ENCODE measurements around the gene CACNA1B.

- no peak for TF ChIP-seq BCLAF1 (IDR thresholded peaks at IDR 0.05; ENCODE audit: borderline replicate concordance in 1 of 2, control insufficient read depth in 1 of 2, low read depth in 2 of 2, low read length in 1 of 2)
- TF ChIP-seq ZNF785 (CRISPR knock-in tag; IDR thresholded peaks at IDR 0.05), result no peak
- TF ChIP-seq MTA3 (IDR thresholded peaks at IDR 0.05; ENCODE audit: borderline replicate concordance), result no peak
Measured at GRCh38 chr9:137919095-137919465, 41.5 kb downstream of the CACNA1B start.
